Central memory CD8-positive, alpha-beta T cell (primary cell): Measurements from ENCODE around the gene SNX18.

ENCODE experiments used
- ATAC-seq: fragments of 150-1000 bp; cut with Tn5 transposase; replicated peaks from 2 replicates; pipeline ENCODE4 v1.10.0; 2022; ENCODE audit warnings: mild to moderate bottlenecking, moderate FRiP score, moderate number of reproducible peaks; ENCODE audit not compliant: poor library complexity, severe bottlenecking; ENCODE audit errors: extremely low read depth
- DNase-seq, 2 donors: peaks; one replicate each; pipeline ENCODE4 v3.0.0; 2021; ENCODE audit warnings: low spot score in 2 of 2
- H3K27ac Mint-ChIP-seq: one replicate; pipeline ENCODE4 v1.8.0; 2022; ENCODE audit warnings: low read depth, mild to moderate bottlenecking, moderate library complexity, mixed read lengths
- H3K27me3 Mint-ChIP-seq: one replicate; pipeline ENCODE4 v1.8.0; 2022; ENCODE audit warnings: mixed read lengths
- H3K36me3 Mint-ChIP-seq: one replicate; pipeline ENCODE4 v1.8.0; 2022; ENCODE audit warnings: mild to moderate bottlenecking, moderate library complexity, mixed read lengths; ENCODE audit not compliant: insufficient read depth
- H3K4me1 Mint-ChIP-seq: one replicate; pipeline ENCODE4 v1.8.0; 2022; ENCODE audit warnings: mixed read lengths
- H3K4me3 Mint-ChIP-seq: one replicate; pipeline ENCODE4 v1.8.0; 2022; ENCODE audit warnings: mild to moderate bottlenecking, moderate library complexity, mixed read lengths
- H3K9me3 Mint-ChIP-seq: one replicate; pipeline ENCODE4 v1.8.0; 2022; ENCODE audit warnings: mixed read lengths

The SNX18 gene

DNA sequence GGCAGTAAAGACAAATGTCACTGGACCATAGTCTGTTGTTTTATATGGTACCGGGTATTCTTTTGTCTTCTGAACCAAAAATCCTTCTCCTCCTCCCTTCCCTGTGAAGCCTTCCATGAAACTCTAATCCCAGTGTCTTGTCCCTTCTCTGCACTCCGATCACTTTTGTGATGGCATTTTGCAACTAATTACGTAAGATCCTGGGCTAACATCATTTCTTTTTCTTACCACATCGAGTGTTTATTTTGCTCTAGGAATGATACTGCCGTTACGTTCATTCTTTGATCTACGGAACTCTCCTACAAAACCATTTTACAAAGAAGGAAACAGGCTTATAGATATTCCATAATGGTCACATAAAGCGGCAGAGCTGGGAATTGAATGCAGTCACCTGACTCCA is 33.7 kb downstream of the SNX18 start:
- peaks cover 28% of the 10 kb centered on the region for H3K4me1 Mint-ChIP-seq
- H3K27ac Mint-ChIP-seq: no peak overlapping the region
- no peaks in the 10 kb centered on the region for H3K9me3 Mint-ChIP-seq

DNA sequence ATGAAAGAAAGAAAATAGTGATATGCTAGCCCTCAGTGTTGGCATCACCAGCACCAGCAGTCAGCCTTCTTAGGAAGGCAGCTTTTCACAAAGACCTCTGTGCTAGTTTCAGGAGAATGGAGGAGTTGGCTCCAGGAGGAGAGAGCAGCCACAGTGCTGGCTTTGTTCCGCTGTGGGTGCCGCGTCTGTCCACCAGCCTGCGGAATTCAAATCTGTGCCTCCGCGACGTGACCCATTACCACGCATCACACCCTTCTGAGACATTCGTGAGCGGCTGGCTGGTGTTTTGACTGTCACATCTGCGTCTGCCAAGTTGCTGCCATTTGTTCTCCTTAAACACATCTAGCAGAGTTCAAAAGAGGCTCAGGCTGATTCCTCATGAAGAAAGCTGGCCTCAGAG is 34.4 kb downstream of the SNX18 start:
- no peaks in the 10 kb centered on the region for H3K9me3 Mint-ChIP-seq
- peaks cover 2% of the 10 kb centered on the region for H3K36me3 Mint-ChIP-seq
- no peak overlapping the region for H3K27ac Mint-ChIP-seq

More for the DNA sequence above, 33.7 kb downstream of the SNX18 start:
- H3K4me3 Mint-ChIP-seq: no peak overlapping the region
- peaks cover 2% of the 10 kb centered on the region for H3K36me3 Mint-ChIP-seq
- ATAC-seq (no peak), DNase-seq (no peak)
- no peaks in the 10 kb centered on the region for H3K27me3 Mint-ChIP-seq

DNA sequence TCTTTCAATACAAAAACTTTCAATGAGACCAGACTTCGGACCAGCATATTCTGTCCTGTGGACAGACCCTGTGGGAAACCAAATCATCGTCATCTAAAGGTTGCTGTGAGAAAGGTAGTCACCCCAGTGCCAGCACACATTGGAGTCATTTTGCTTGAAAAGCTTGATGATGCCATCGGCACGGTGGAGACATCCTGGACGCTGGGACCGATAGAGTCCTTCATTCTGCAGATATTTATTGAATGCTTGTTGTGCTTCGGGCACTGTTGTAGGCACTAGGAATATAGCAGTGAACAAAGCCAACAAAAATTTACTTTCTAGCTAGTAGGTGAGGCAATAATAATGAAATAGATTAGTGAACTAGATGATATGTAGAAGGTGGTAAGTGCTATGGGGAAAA is 34.9 kb downstream of the SNX18 start:
- Mint-ChIP-seq H3K27me3 (no peaks in the 10 kb centered on the region), H3K4me1 (peaks cover 32% of the 10 kb centered on the region), H3K36me3 (no peaks in the 10 kb centered on the region), H3K27ac (no peak overlapping the region), H3K4me3 (no peak overlapping the region), H3K9me3 (no peaks in the 10 kb centered on the region)
- DNase-seq: no peak
- ATAC-seq: no peak

More for the DNA sequence above, 34.4 kb downstream of the SNX18 start:
- ATAC-seq: no peak
- H3K27me3 Mint-ChIP-seq: no peaks in the 10 kb centered on the region
- no peak overlapping the region for H3K4me3 Mint-ChIP-seq
- H3K4me1 Mint-ChIP-seq: peaks cover 28% of the 10 kb centered on the region
- no peak for DNase-seq

DNA sequence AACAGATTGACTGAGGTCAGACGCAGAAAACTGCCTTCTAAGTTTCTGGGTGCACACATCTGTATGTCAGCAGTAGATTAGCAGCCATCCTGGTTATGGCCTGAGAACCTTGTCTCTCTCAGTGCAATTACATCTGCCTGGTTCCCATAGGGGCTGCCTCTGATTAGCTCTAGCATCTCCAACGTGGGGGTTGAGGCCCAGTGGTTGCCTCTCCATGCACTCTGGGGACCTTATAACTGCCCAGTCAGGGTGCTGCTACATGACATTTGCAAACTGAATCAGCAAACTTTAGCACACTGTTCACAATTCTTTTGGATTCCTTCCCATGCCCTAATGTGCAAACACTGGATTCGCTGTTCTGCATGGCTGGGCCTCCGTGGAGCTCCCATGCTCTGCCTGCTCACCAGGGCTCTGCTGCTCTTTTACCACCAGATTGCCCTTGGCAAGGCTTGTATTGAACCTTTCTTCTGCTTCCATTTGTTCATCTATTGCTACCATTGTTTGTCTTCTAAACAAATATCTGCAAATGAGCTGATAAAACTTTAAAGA is 36.2 kb downstream of the SNX18 start:
- H3K4me3 Mint-ChIP-seq: no peak overlapping the region
- ATAC-seq (no peak), DNase-seq (no peak)
- no peaks in the 10 kb centered on the region for H3K9me3 Mint-ChIP-seq
- peak overlapping the region; percentile 29 for H3K27ac Mint-ChIP-seq
- H3K4me1 Mint-ChIP-seq: peaks cover 32% of the 10 kb centered on the region
- no peaks in the 10 kb centered on the region for H3K27me3 Mint-ChIP-seq
- H3K36me3 Mint-ChIP-seq: no peaks in the 10 kb centered on the region

DNA sequence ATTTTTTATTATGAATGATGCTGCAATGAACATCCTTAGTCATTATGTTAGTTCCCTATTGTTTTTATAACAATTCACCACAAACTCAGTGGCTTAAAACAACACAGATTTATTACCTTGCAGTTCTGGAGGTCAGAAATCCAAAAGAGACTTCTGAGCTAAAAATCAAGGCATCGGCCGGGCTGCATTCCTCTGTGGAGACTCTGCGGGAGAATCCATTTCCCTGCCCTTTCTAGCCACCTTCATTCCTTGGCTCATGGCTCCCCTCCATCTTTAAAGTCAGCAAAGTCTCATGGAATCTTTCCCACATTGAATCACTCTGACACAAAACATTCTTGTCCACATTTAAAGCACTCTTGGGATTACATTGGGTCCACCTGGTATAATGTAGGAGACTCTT is 38.6 kb downstream of the SNX18 start:
- Mint-ChIP-seq H3K4me1 (peaks cover 26% of the 10 kb centered on the region), H3K27ac (no peak overlapping the region), H3K36me3 (peaks cover 2% of the 10 kb centered on the region), H3K4me3 (no peak overlapping the region), H3K27me3 (no peaks in the 10 kb centered on the region), H3K9me3 (no peaks in the 10 kb centered on the region)
- DNase-seq (no peak), ATAC-seq (no peak)

DNA sequence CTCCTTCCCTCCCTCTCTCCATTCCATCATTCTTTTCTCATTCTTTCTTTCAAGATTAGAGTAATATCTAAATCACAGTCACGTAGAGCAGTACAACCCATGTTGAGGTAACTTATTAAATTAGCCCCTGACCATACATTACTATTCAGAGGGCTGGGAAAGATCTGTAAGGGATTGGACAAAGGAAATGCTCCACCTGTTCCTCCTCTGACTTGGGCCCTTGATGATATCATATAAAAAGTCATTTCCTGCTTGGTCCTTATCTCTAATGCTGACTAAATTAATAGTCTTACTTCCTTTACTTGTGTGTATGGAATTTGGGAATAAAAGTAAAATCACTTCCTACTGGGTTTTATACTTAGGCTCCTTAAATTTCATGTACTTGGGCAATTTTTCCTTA is 40.8 kb downstream of the SNX18 start:
- H3K4me3 Mint-ChIP-seq: no peak overlapping the region
- no peaks in the 10 kb centered on the region for H3K9me3 Mint-ChIP-seq
- peaks cover 16% of the 10 kb centered on the region for H3K4me1 Mint-ChIP-seq
- DNase-seq (no peak), ATAC-seq (no peak)
- H3K27ac Mint-ChIP-seq: no peak overlapping the region
- H3K36me3 Mint-ChIP-seq: peaks cover 2% of the 10 kb centered on the region
- no peaks in the 10 kb centered on the region for H3K27me3 Mint-ChIP-seq

DNA sequence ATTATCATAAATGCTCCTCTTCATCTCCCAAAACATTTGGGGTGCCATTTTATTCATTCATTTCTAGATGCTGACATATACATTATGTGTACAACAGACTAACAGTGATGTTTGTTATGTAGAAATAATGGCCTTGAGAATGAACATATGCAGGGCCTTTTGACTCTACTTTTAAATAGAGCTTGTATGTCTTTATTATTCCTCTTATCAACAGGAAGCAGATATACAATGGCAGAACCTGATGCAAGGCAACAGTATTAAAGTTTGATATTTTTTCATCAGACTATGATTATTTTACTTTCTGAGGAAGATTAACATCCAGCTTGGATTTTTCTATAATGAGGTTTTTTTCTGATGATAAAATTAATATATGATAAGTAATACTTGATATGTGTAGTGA is 44.1 kb downstream of the SNX18 start:
- Mint-ChIP-seq H3K27me3 (no peaks in the 10 kb centered on the region), H3K4me1 (peaks cover 10% of the 10 kb centered on the region), H3K4me3 (no peak overlapping the region), H3K36me3 (peaks cover 2% of the 10 kb centered on the region), H3K27ac (no peak overlapping the region), H3K9me3 (no peaks in the 10 kb centered on the region)
- ATAC-seq (no peak), DNase-seq (no peak)

DNA sequence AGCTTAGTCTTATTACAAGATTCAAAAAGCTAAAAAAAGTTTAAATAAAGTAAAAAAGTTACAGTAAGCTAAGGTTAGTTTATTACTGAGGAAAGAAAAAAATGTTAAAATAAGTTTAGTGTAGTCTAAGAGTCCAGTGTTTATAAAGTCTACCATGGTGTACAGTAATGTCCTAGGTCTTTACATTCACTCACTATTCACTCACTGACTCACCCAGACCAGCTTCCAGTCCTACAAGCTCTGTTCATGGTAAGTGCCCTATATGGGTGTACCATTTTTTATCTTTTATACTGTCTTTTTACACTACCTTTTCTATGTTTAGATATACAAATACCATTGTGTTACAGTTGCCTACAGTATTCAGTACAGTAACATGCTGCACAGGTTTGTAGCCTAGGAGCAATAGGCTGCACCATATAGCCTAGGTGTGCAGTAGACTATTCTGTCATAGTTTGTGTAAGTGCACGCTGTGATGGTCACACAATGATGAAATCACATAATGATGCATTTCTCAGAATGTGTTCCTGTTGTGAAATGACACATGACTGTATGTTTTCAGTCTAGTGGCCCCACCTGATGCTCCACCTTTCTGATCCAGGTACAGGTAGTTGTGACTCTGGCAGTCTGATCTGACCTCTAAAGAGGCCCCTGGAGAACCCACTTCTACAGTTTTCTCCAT is 45.7 kb downstream of the SNX18 start:
- peaks cover 6% of the 10 kb centered on the region for H3K4me1 Mint-ChIP-seq
- H3K27me3 Mint-ChIP-seq: no peaks in the 10 kb centered on the region
- ATAC-seq: no peak
- H3K9me3 Mint-ChIP-seq: no peaks in the 10 kb centered on the region
- DNase-seq: no peak
- peaks cover 2% of the 10 kb centered on the region for H3K36me3 Mint-ChIP-seq
- H3K27ac Mint-ChIP-seq: no peak overlapping the region
- no peak overlapping the region for H3K4me3 Mint-ChIP-seq

DNA sequence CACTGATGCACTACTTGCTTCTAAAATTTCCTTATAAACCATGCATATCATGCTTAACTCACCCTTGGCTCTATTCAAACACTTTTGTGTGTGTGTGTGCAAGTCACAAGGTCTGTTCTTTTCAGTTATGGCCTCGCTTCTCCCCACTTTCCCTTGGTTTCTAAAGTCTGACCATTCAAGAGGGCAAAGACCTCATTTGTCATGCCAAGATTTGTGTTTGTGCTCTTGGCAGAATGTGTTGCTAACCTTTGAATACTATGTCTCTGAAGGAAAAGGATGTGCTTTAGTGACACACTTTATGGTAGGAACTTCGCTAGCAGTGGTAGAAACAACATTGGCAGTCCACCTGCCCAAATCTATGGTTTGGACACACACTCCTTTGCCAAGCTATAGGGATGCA is 50.4 kb downstream of the SNX18 start:
- H3K36me3 Mint-ChIP-seq: no peaks in the 10 kb centered on the region
- H3K4me3 Mint-ChIP-seq: no peak overlapping the region
- no peaks in the 10 kb centered on the region for H3K27me3 Mint-ChIP-seq
- H3K9me3 Mint-ChIP-seq: no peaks in the 10 kb centered on the region
- DNase-seq: no peak
- no peaks in the 10 kb centered on the region for H3K4me1 Mint-ChIP-seq
- no peak overlapping the region for H3K27ac Mint-ChIP-seq
- no peak for ATAC-seq

DNA sequence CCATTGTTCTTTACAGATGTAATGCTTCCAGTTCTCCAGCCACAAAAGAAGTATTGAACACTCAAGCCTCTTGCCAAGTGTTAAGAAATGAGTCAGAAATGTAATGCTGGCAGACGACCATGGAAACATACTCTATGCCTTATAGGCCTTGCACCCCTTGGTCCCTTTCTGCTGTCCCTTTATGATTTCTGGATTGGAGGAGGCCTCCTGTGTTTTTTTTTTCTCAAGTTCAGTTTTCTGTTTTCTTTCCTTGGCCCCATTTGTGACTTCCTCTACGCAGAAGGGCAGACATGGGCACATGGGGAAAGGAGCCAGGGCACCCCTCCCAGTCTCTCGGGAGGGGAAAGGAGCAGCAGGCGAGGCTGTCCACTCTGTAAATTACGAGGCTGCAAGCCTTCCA is 53.4 kb downstream of the SNX18 start:
- Mint-ChIP-seq H3K36me3 (no peaks in the 10 kb centered on the region), H3K4me3 (no peak overlapping the region), H3K9me3 (no peaks in the 10 kb centered on the region), H3K27me3 (no peaks in the 10 kb centered on the region), H3K4me1 (peaks cover 25% of the 10 kb centered on the region), H3K27ac (no peak overlapping the region)
- DNase-seq (no peak), ATAC-seq (no peak)

DNA sequence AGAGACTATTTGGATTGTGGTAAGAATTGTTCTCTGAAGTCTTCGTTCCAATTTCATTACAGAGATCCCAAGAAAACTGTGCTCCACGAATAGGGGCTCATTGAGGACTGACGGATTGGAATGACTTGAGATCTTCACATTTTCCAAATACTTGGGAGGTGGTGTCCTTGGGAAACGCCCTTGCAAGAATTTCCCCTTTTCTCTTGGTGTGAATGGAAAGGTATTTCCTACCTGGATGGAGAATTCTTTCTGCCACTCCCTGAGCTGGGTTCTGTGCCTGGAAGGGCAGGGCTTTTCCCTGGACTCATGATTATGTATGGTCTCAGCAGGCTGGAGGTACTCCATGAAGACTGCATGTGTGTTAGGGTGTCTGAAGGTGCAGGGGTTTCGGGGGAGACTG is 53.9 kb downstream of the SNX18 start:
- Mint-ChIP-seq H3K4me1 (peaks cover 26% of the 10 kb centered on the region), H3K27me3 (no peaks in the 10 kb centered on the region), H3K9me3 (no peaks in the 10 kb centered on the region), H3K36me3 (no peaks in the 10 kb centered on the region), H3K4me3 (no peak overlapping the region), H3K27ac (no peak overlapping the region)
- ATAC-seq (no peak), DNase-seq (no peak)

DNA sequence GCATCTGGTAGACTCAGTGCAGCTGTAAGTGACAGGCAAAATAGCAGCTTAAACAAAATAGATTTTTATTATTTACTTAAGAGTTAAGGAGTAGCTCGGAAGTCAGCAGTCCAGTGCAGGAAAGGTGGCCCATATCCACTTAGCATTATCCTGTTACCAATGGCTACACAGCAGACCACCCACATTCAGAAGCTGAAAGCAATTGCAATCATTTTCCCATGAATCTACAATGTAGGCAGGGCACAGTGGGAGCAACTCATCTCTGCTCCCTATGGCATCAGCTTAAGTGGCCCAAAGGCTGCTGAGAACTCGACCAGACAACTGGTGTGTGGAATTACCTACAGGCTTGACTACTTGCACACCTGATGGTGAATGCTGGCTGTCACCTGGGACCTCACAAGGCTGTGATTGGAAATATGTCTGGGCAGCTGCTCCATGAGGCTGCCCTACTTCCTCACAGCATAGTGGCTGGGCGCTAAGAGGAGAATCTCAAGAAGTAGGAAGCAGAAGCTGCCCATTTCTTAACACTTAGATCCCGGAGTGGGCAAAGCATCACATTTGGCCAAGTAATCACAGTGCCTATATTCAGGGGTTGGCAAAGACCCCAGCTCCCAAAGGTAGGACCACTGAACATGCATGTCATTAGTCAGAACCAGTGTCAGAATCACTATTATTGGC is 56.4 kb downstream of the SNX18 start:
- Mint-ChIP-seq H3K4me1 (peaks cover 26% of the 10 kb centered on the region), H3K9me3 (no peaks in the 10 kb centered on the region), H3K4me3 (peak overlapping the region; percentile 3), H3K36me3 (no peaks in the 10 kb centered on the region), H3K27ac (no peak overlapping the region), H3K27me3 (no peaks in the 10 kb centered on the region)
- DNase-seq (no peak), ATAC-seq (no peak)

DNA sequence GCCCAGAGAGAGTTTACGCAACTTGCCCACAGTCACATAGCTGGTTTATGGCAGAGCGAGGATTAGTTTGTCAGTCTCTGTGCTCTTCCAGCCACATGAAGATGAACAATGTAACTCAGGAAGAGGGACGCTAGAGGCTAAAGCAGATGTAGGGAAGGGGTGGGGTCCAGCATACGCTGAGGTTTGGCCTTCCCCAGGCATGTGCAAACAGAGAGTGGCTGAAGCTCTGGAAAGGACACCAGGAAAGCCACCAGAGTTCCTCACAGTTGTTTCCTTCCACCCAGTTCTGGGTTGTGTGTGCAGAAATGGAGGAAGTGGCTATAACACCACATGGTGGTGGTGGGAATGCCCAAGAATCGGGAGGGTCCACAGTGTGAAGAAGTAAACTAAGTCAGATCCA is 60.0 kb downstream of the SNX18 start:
- DNase-seq (no peak), ATAC-seq (no peak)
- peaks cover 2% of the 10 kb centered on the region for H3K36me3 Mint-ChIP-seq
- no peaks in the 10 kb centered on the region for H3K27me3 Mint-ChIP-seq
- no peak overlapping the region for H3K4me3 Mint-ChIP-seq
- peaks cover 49% of the 10 kb centered on the region for H3K4me1 Mint-ChIP-seq
- no peaks in the 10 kb centered on the region for H3K9me3 Mint-ChIP-seq
- no peak overlapping the region for H3K27ac Mint-ChIP-seq
